Raji (cell line): ENCODE data around the gene DPP6.

Source experiments
- POLR2A ChIP-seq: IDR thresholded peaks from 2 replicates; pipeline ENCODE4 v1.6.1; 2011; ENCODE audit warnings: low read depth, low read length, control low read depth; ENCODE audit not compliant: insufficient read depth

The DPP6 gene

GRCh38 chr7:154874409-154875113 is 822.4 kb downstream of the DPP6 start:
- no peak for TF ChIP-seq POLR2A

- no peak for TF ChIP-seq POLR2A
Observed at GRCh38 chr7:154875297-154875696, 823.1 kb downstream of the DPP6 start.

DNA sequence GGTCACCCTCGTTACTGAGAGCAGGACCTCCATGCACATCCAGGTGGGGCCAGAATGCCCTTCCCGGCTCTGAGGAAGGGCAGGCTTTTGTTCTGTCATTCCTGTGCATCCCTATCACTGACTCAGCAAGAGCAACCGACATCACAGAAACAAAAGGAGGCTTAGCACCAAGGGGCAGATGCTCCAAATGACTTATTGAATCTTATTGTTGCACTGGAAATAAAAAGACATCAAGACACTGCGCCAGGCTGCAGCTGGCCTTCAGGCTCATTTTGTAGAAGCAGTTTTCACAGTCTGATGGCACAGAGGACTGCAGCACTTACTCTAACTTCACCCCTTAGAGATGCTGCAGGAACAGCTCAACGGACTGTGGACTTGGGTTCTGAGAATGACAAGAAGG is 824.3 kb downstream of the DPP6 start:
- TF ChIP-seq POLR2A = no peak

- TF ChIP-seq POLR2A = no peak
Observed at GRCh38 chr7:154877031-154877430, 824.8 kb downstream of the DPP6 start.

DNA sequence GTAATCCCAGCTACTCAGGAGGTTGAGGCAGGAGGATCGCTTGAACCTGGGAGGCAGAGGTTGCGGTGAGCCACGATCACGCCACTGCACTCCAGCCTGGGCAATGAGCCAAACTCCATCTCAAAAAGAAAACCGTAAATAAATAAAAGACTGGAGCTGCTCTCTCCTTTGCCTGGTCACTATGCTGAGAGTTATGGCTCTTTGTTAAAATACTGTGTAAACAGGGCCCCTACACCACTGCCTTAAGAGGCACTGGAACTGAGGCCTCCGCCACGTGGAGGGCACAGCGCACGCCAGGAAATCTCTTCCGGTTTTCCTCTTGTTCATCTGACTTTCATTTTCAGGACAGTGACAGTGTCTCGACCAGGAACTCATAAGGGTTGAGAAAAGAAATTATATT is 827.4 kb downstream of the DPP6 start:
- TF ChIP-seq POLR2A = no peak

DNA sequence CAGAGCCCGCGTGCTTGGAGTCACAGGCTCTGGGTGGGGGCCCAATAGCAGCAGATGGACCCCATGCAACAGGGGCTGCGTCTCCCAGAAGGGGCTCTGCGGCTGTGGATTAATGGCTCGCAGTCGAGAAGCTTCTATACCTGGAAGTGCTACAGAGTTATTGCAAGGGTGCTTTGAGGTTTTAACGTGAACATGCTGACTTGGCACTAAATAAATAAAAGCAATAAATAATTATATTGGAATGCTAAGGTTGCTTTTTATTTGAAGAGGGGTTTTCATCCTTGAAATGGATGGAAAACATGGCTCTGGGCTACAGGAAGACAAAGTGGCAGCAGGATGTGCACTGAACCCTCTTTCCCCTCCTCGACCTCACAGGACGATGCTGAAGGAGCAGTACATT is 828.3 kb downstream of the DPP6 start:
- no peak for TF ChIP-seq POLR2A

- TF ChIP-seq POLR2A = no peak
Observed at GRCh38 chr7:154881026-154881425, 828.8 kb downstream of the DPP6 start.

DNA sequence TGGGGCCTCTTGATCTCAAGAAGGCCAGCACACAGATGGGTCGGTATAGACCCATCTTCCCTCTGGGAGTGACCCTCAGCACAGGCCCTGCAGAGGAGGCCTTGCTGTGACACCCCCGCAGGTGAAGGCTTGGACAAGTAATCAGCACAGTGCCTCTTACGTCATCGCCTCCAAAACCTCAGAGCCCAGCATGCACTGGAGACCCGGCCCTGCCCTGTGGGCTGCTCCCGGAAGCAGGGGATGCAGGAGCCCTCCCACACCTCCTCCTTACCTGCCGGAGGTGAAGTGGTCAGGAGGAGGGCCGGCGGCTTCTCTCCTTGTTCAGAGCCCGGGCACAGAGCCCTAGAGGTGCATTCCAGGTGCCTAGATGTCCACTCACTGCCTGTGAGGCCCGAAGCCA is 829.3 kb downstream of the DPP6 start:
- no peak for TF ChIP-seq POLR2A

GRCh38 chr7:154882931-154883474 is 830.8 kb downstream of the DPP6 start:
- TF ChIP-seq POLR2A = no peak

GRCh38 chr7:154884348-154884920 is 832.2 kb downstream of the DPP6 start:
- TF ChIP-seq POLR2A = no peak

DNA sequence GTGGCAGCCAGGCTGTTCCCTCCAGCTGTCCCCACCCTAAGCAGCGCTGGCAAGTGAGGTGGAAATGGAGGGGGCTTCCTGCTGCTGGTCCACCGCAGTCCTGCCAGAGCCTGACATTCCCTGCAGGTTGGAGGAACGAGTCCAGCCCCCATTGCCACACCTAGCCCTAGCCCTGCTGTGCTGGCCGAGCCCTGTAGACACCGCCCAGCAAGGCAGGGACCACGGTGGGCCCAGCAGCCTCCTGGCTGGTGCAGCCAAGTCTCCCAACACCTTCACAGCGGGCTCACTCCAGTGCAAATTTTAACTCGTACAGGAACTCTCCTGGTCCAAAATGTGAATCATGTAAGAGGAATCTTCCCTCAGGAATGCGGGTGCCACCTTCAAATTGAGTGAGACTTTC is 834.4 kb downstream of the DPP6 start:
- TF ChIP-seq POLR2A = no peak

GRCh38 chr7:154888690-154889089 is 836.5 kb downstream of the DPP6 start:
- no peak for TF ChIP-seq POLR2A

- no peak for TF ChIP-seq POLR2A
Observed at GRCh38 chr7:154892459-154892858, 840.3 kb downstream of the DPP6 start.

DNA sequence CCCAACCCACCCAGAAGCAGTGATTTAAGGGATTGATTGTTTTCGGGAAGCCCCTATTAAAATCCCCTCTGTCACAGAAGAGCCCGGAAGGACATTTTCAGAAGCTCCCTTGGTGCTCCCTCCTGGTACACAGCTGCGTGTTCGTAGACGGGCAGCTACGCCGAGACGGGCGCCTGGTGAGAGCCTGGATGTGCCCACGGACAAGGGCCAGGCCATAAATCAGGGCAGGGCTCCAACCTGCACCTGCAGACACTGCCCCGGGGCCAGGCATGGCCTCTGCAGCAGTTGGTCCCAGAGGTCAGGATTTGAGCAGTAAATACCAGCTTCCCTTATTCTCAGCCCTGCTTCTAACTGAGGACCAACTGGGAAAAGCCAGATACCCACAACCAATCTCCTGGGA is 843.9 kb downstream of the DPP6 start:
- no peak for TF ChIP-seq POLR2A

- TF ChIP-seq POLR2A = no peak
Observed at GRCh38 chr7:154898973-154899855, 847.0 kb downstream of the DPP6 start.

GRCh38 chr7:154899862-154900261 is 847.7 kb downstream of the DPP6 start:
- TF ChIP-seq POLR2A = no peak
